Endothelial cell of umbilical vein (primary cell): ENCODE measurements around the gene C10orf105. TPM values are rescaled to one million over a fixed set of nuclear protein-coding genes. Genes with fewer than 3 reads are reported as not detected.

Source experiments
- BruUV-seq: library from RNA; stranded (reverse); fragments of 400-500 nt; replicated peaks from 2 replicates; lab custom pipeline; 2021; lab: Mats Ljungman, UMichigan
- CTCF ChIA-PET: fragments of 300-600, 350-600 bp; sonication (Branson Sonifier 250); formaldehyde crosslinking; loops from one replicate; lab custom pipeline; 2021; ENCODE audit warnings: antibody characterized with exemption, inconsistent platforms; lab: Charles Lee
- POLR2A ChIA-PET: fragments of 300-600, 350-600 bp; sonication (Branson Sonifier 250); formaldehyde crosslinking; loops from one replicate; lab custom pipeline; 2021; ENCODE audit warnings: antibody characterized with exemption, inconsistent platforms; lab: Charles Lee
- DNase-seq: peaks from one replicate; pipeline ENCODE4 v3.0.0-alpha.2; 2011; ENCODE audit warnings: low read depth, low spot score
- FAIRE-seq: peaks from 2 replicates; lab custom pipeline; 2011; peaks lifted over from hg19 to GRCh38; lab: Jason Lieb, UNC
- H2AFZ ChIP-seq: 2 replicates; pipeline ENCODE4 v1.6.0; 2012; ENCODE audit warnings: low read depth, low read length, control low read depth, inconsistent platforms
- H3K27ac ChIP-seq: 2 replicates; pipeline ENCODE4 v1.5.1; 2011; ENCODE audit warnings: low read depth, mild to moderate bottlenecking, control low read depth, low read length, moderate library complexity; ENCODE audit not compliant: insufficient read depth
- H3K27me3 ChIP-seq, 2 experiments: 2 replicates each; pipeline versions ENCODE4 v1.6.0 to v1.6.1; 2011; ENCODE audit warnings: low read length in 2 of 2, mixed read lengths in 1 of 2; ENCODE audit not compliant: control insufficient read depth in 2 of 2, insufficient read depth in 2 of 2
- H3K36me3 ChIP-seq, 2 experiments: 2 replicates in 1 of 2; 3 replicates in 1 of 2; pipeline ENCODE4 v1.5.1; 2011; ENCODE audit warnings: low read length in 2 of 2, mild to moderate bottlenecking in 1 of 2, moderate library complexity in 1 of 2; ENCODE audit not compliant: control insufficient read depth in 2 of 2, insufficient read depth in 2 of 2; ENCODE audit errors: extremely low read depth in 1 of 2
- H3K4me1 ChIP-seq: 3 replicates; pipeline ENCODE4 v1.5.1; 2011; ENCODE audit warnings: mild to moderate bottlenecking, low read length; ENCODE audit not compliant: control insufficient read depth, insufficient read depth; ENCODE audit errors: extremely low read depth
- H3K4me2 ChIP-seq: 2 replicates; pipeline ENCODE4 v1.6.1; 2011; ENCODE audit warnings: low read length, control low read depth, mixed read lengths; ENCODE audit not compliant: insufficient read depth
- H3K4me3 ChIP-seq, 3 experiments: fragments of 200-600 bp in 1 of 3; sonication (generic), shearing (Covaris generic) in 1 of 3; replicated peaks in 1 of 3; 2 replicates each; pipeline ENCODE4 v1.5.1; 2011 to 2016; ENCODE audit warnings: control low read depth in 3 of 3, low read length in 3 of 3, mild to moderate bottlenecking in 2 of 3, inconsistent platforms in 1 of 3, low read depth in 1 of 3, moderate library complexity in 1 of 3; ENCODE audit not compliant: insufficient read depth in 1 of 3
- H3K79me2 ChIP-seq: 2 replicates; pipeline ENCODE4 v1.6.0; 2012; ENCODE audit warnings: low read length, inconsistent platforms; ENCODE audit not compliant: control insufficient read depth, insufficient read depth
- H3K9ac ChIP-seq: replicated peaks from 2 replicates; pipeline ENCODE3; 2011; ENCODE audit warnings: low read length, control low read depth; ENCODE audit not compliant: insufficient read depth; ENCODE audit errors: extremely low read depth
- H3K9me1 ChIP-seq: replicated peaks from 3 replicates; pipeline ENCODE4 v1.6.0; 2011; ENCODE audit warnings: mild to moderate bottlenecking, low read length; ENCODE audit not compliant: control insufficient read depth, insufficient read depth; ENCODE audit errors: extremely low read depth
- H3K9me3 ChIP-seq: replicated peaks from 2 replicates; pipeline ENCODE4 v1.5.1; 2012; ENCODE audit warnings: low read length, inconsistent platforms; ENCODE audit not compliant: control insufficient read depth, insufficient read depth
- H4K20me1 ChIP-seq: replicated peaks from 2 replicates; pipeline ENCODE3; 2011; ENCODE audit warnings: mild to moderate bottlenecking, low read length; ENCODE audit not compliant: control insufficient read depth, insufficient read depth; ENCODE audit errors: extremely low read depth
- EZH2 ChIP-seq: IDR thresholded peaks from 2 replicates; pipeline ENCODE4 v1.6.1; 2012; ENCODE audit warnings: borderline replicate concordance, low read depth, mild to moderate bottlenecking, moderate library complexity, low read length, inconsistent platforms; ENCODE audit not compliant: severe bottlenecking
- FOS ChIP-seq: IDR thresholded peaks from 2 replicates; pipeline ENCODE4 v1.6.1; 2011; ENCODE audit warnings: mild to moderate bottlenecking, low read length, moderate library complexity, borderline replicate concordance; ENCODE audit not compliant: insufficient read depth
- GATA2 ChIP-seq: IDR thresholded peaks from 2 replicates; pipeline ENCODE4 v1.7.0; 2011; ENCODE audit warnings: low read depth, mild to moderate bottlenecking, moderate library complexity, mixed read lengths, low read length; ENCODE audit not compliant: insufficient read length, insufficient read depth
- JUN ChIP-seq: IDR thresholded peaks from 2 replicates; pipeline ENCODE4 v1.6.1; 2011; ENCODE audit warnings: borderline replicate concordance, low read depth; ENCODE audit not compliant: insufficient read length, insufficient read depth
- MAX ChIP-seq: IDR thresholded peaks from 2 replicates; pipeline ENCODE4 v1.6.1; 2011; ENCODE audit not compliant: insufficient read depth, insufficient read length
- MYC ChIP-seq: IDR thresholded peaks from one replicate; pipeline ENCODE4 v1.6.1; 2011; ENCODE audit warnings: mild to moderate bottlenecking, low read depth, low read length
- POLR2A ChIP-seq: IDR thresholded peaks from 2 replicates; pipeline ENCODE4 v1.6.1; 2012; ENCODE audit warnings: low read depth, mild to moderate bottlenecking, control low read depth, low read length
- POLR2AphosphoS5 ChIP-seq: IDR thresholded peaks from 2 replicates; pipeline ENCODE4 v1.6.1; 2012; ENCODE audit warnings: low read depth, mild to moderate bottlenecking, control low read depth, low read length, moderate library complexity; ENCODE audit not compliant: insufficient read depth
- dilution Hi-C: fragments of 300-500 bp; cut with MboI; formaldehyde crosslinking; loops from one replicate; pipeline ENCODE4 v1.15.0; 2019; ENCODE audit warnings: low sequenced_read_pairs; ENCODE audit not compliant: extremely low pct_ligation_motif_present
- intact Hi-C: fragments of 100-400 bp; cut with micrococcal nuclease; formaldehyde crosslinking; loops from one replicate; pipeline ENCODE4 v1.10.0; 2022
- polyA plus RNA-seq, 4 experiments: library from polyadenylated mRNA; depleted of rRNA in 3 of 4; stranded (reverse) in 3 of 4; unstranded in 1 of 4; fragments of >200 nt; gene quantifications; 2 replicates each; pipeline versions ENCODE4 v1.2.1 to v1.2.3, GENCODE V29; 2011 to 2012; ENCODE audit warnings: missing spikeins in 1 of 4
- total RNA-seq: library from RNA; stranded (reverse); gene quantifications from 2 replicates; pipeline ENCODE4 v1.2.3, GENCODE V29; 2021
- TF ChIP-seq, protein P1 (sequence below), 2 donors: IDR thresholded peaks; 1 replicate in 1 of 2; 2 replicates in 1 of 2; pipeline ENCODE4 v1.5.1; 2011; ENCODE audit warnings: low read length in 2 of 2, mild to moderate bottlenecking in 2 of 2, moderate library complexity in 2 of 2, control low read depth in 1 of 2, inconsistent platforms in 1 of 2, low read depth in 1 of 2; ENCODE audit not compliant: insufficient read depth in 1 of 2; ENCODE audit errors: extremely low read depth in 1 of 2

C10orf105 gene
- total and polyA plus RNA-seq, 2 donors (not counting 3 experiments of a cell fraction or from before 2014, with no cell fraction given), result not detected

- Histone ChIP-seq H3K27me3 (peaks cover 0 to 2% of the 10 kb centered on the region in 2 experiments), H3K4me2 (no peak overlapping the region), H3K9me1 (no peaks in the 10 kb centered on the region), H3K4me1 (peaks cover 3% of the 10 kb centered on the region), H4K20me1 (no peaks in the 10 kb centered on the region), H3K79me2 (no peaks in the 10 kb centered on the region), H3K9ac (no peak overlapping the region), H3K36me3 (no peaks in the 10 kb centered on the region), H3K4me3 (no peak overlapping the region), H3K27ac (no peak overlapping the region), H2AFZ (no peak overlapping the region), H3K9me3 (no peaks in the 10 kb centered on the region)
- ChIA-PET CTCF (interaction anchor here (0.9 to 1.6 kb wide), 2 partner anchors 16 to 89 kb away, joined by 3 to 4 read pairs; no protein-coding TSS in a partner anchor), POLR2A (no interaction called here)
- dilution Hi-C loops, result no loop called here
- intact Hi-C loops, result loop anchor here (10.0 kb wide), 1 partner anchor 171 kb away; no protein-coding TSS in a partner anchor
- no TSS peak for BruUV-seq
- no peak for TF ChIP-seq JUN
- no peak for TF ChIP-seq GATA2
- no peak for TF ChIP-seq FOS
- TF ChIP-seq MYC, result no peak
- no peak for TF ChIP-seq POLR2AphosphoS5
- no peak for TF ChIP-seq EZH2
- TF ChIP-seq, protein P1, sequence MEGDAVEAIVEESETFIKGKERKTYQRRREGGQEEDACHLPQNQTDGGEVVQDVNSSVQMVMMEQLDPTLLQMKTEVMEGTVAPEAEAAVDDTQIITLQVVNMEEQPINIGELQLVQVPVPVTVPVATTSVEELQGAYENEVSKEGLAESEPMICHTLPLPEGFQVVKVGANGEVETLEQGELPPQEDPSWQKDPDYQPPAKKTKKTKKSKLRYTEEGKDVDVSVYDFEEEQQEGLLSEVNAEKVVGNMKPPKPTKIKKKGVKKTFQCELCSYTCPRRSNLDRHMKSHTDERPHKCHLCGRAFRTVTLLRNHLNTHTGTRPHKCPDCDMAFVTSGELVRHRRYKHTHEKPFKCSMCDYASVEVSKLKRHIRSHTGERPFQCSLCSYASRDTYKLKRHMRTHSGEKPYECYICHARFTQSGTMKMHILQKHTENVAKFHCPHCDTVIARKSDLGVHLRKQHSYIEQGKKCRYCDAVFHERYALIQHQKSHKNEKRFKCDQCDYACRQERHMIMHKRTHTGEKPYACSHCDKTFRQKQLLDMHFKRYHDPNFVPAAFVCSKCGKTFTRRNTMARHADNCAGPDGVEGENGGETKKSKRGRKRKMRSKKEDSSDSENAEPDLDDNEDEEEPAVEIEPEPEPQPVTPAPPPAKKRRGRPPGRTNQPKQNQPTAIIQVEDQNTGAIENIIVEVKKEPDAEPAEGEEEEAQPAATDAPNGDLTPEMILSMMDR (IDR thresholded peaks at IDR 0.05; ENCODE audit: extremely low read depth in 1 of 2, insufficient read depth in 1 of 2, low read depth in 1 of 2, low read length in 2 of 2), result no peak
- no peak for TF ChIP-seq POLR2A
- no peak for TF ChIP-seq MAX
- no peak for FAIRE-seq
- DNase-seq, result no peak
Observed at GRCh38 chr10:71723311-71723710, 3.7 kb upstream of the C10orf105 start.
